HCT116 (cell line): ENCODE results near the gene DNHD1. TPM values are rescaled to one million over a fixed set of nuclear protein-coding genes. Genes with fewer than 3 reads are reported as not detected.

Source experiments
- ATAC-seq: fragments of 200-7000 bp; cut with Tn5 transposase; 2 replicates; pipeline ENCODE4 v1.9.1; 2020; ENCODE audit warnings: mild to moderate bottlenecking, moderate library complexity
- BruUV-seq: library from RNA; stranded (reverse); fragments of 400-500 nt; replicated peaks from 2 replicates; lab custom pipeline; 2021; lab: Mats Ljungman, UMichigan
- CTCF ChIA-PET: fragments of 300-600 bp; sonication (Branson Sonifier 250); formaldehyde crosslinking; loops from one replicate; lab custom pipeline; 2021; ENCODE audit warnings: antibody characterized with exemption; lab: Charles Lee
- POLR2A ChIA-PET: fragments of 300-600, 350-600 bp; sonication (Branson Sonifier 250); formaldehyde crosslinking; loops from one replicate; lab custom pipeline; 2021; ENCODE audit warnings: antibody characterized with exemption; lab: Charles Lee
- RAD21 ChIA-PET, 2 experiments: fragments of 300-600 bp; sonication (Branson Sonifier 250); formaldehyde crosslinking; loops; one replicate each; lab custom pipeline; 2023; ENCODE audit warnings: low total read pairs in 2 of 2; ENCODE audit not compliant: uncharacterized antibody in 2 of 2, unreplicated experiment in 2 of 2, low non-redundant PET in 1 of 2; lab: Charles Lee
- DNase-seq: peaks from one replicate; pipeline ENCODE4 v3.0.0-alpha.2; 2010; ENCODE audit warnings: low read depth, low spot score
- H2AFZ ChIP-seq: fragments of 200-600 bp; shearing (Covaris generic), sonication (generic); 2 replicates; pipeline ENCODE4 v1.6.1; 2017; ENCODE audit warnings: low read depth, mixed run types, mixed read lengths, antibody characterized with exemption, low read length; ENCODE audit not compliant: poor library complexity, severe bottlenecking
- H3K27ac ChIP-seq: 2 replicates; pipeline ENCODE4 v1.5.1; 2012; ENCODE audit warnings: low read depth, low read length
- H3K27me3 ChIP-seq: fragments of 200-600 bp; sonication (generic); 2 replicates; pipeline ENCODE4 v1.6.1; 2016; ENCODE audit warnings: mixed run types, low read length, mixed read lengths; ENCODE audit not compliant: insufficient read depth
- H3K36me3 ChIP-seq, 2 experiments: fragments of 200-500 bp in 1 of 2; fragments of 200-600 bp in 1 of 2; sonication (Bioruptor generic) in 1 of 2; sonication (generic) in 1 of 2; 2 replicates each; pipeline versions ENCODE4 v1.5.1 to v1.6.1; 2014 to 2016; ENCODE audit warnings: low read length in 2 of 2, inconsistent platforms in 1 of 2, mixed read lengths in 1 of 2, mixed run types in 1 of 2; ENCODE audit not compliant: insufficient read depth in 2 of 2, control insufficient read depth in 1 of 2
- H3K4me1 ChIP-seq, 2 experiments: fragments of 200-600 bp in 1 of 2; sonication (generic) in 1 of 2; 2 replicates each; pipeline versions ENCODE4 v1.5.1 to v1.6.1; 2012 to 2017; ENCODE audit warnings: low read length in 2 of 2, inconsistent platforms in 1 of 2, mild to moderate bottlenecking in 1 of 2, mixed read lengths in 1 of 2, mixed run types in 1 of 2, moderate library complexity in 1 of 2; ENCODE audit not compliant: insufficient read depth in 2 of 2, control insufficient read depth in 1 of 2
- H3K4me2 ChIP-seq: fragments of 200-600 bp; sonication (generic); 2 replicates; pipeline ENCODE4 v1.6.1; 2017; ENCODE audit warnings: mixed run types, low read length, mixed read lengths
- H3K4me3 ChIP-seq, 2 experiments: fragments of 200-600 bp in 1 of 2; sonication (generic) in 1 of 2; replicated peaks in 1 of 2; 2 replicates each; pipeline ENCODE4 v1.5.1; 2011 to 2016; ENCODE audit warnings: low read length in 2 of 2, control low read depth in 1 of 2, low read depth in 1 of 2, mild to moderate bottlenecking in 1 of 2, mixed read lengths in 1 of 2, mixed run types in 1 of 2
- H3K79me2 ChIP-seq: fragments of 200-600 bp; sonication (generic); 2 replicates; pipeline ENCODE4 v1.6.1; 2017; ENCODE audit warnings: mild to moderate bottlenecking, mixed run types, low read length, moderate library complexity, mixed read lengths; ENCODE audit not compliant: insufficient read depth
- H3K9ac ChIP-seq: fragments of 200-600 bp; sonication (generic); 2 replicates; pipeline ENCODE4 v1.6.1; 2016; ENCODE audit warnings: low read length, mixed read lengths
- H3K9me2 ChIP-seq: fragments of 200-600 bp; sonication (generic), shearing (Covaris generic); 2 replicates; pipeline ENCODE4 v1.6.1; 2017; ENCODE audit warnings: mixed run types, mild to moderate bottlenecking, moderate library complexity; ENCODE audit not compliant: insufficient read depth
- H3K9me3 ChIP-seq, 2 experiments: fragments of 200-500 bp in 1 of 2; fragments of 200-600 bp in 1 of 2; sonication (Bioruptor generic) in 1 of 2; sonication (generic) in 1 of 2; 2 replicates each; pipeline ENCODE4 v1.6.1; 2014 to 2017; ENCODE audit warnings: low read length in 2 of 2, mixed read lengths in 2 of 2, inconsistent platforms in 1 of 2, low read depth in 1 of 2, mild to moderate bottlenecking in 1 of 2, mixed run types in 1 of 2, moderate library complexity in 1 of 2; ENCODE audit not compliant: control insufficient read depth in 1 of 2, insufficient read depth in 1 of 2
- H4K20me1 ChIP-seq: fragments of 200-600 bp; sonication (generic), shearing (Covaris generic); 2 replicates; pipeline ENCODE4 v1.6.1; 2017; ENCODE audit warnings: mixed run types, mild to moderate bottlenecking, moderate library complexity; ENCODE audit not compliant: insufficient read depth
- CBX3 ChIP-seq: IDR thresholded peaks from 2 replicates; pipeline ENCODE4 v1.6.1; 2012; ENCODE audit warnings: low read depth
- CEBPB ChIP-seq: IDR thresholded peaks from 2 replicates; pipeline ENCODE4 v1.6.1; 2012; ENCODE audit warnings: low read depth
- JUND ChIP-seq: IDR thresholded peaks from 2 replicates; pipeline ENCODE4 v1.6.1; 2012
- RAD21 ChIP-seq: IDR thresholded peaks from 2 replicates; pipeline ENCODE4 v1.6.1; 2012; ENCODE audit warnings: low read depth, mild to moderate bottlenecking
- intact Hi-C: fragments of 100-400 bp; cut with micrococcal nuclease; formaldehyde crosslinking; loops from 2 replicates; pipeline ENCODE4 v1.10.0; 2022
- total RNA-seq: library from RNA; stranded (reverse); gene quantifications from one replicate; pipeline ENCODE4 v1.2.1, GENCODE V29; 2021; ENCODE audit not compliant: unreplicated experiment
- TF ChIP-seq, protein P1 (sequence below): IDR thresholded peaks from 2 replicates; pipeline ENCODE4 v1.6.1; 2011; ENCODE audit warnings: mild to moderate bottlenecking, low read length, moderate library complexity; ENCODE audit not compliant: insufficient replicate concordance; ENCODE audit errors: extremely low read depth
- TF ChIP-seq, protein P2 (sequence below), 3 experiments: fragments of 200-600 bp in 1 of 3; sonication (generic) in 1 of 3; IDR thresholded peaks in 2 of 3; conservative IDR thresholded peaks in 1 of 3; 2 replicates each; pipeline ENCODE4 v1.5.1; 2012 to 2017; ENCODE audit warnings: low read depth in 2 of 3, low read length in 2 of 3, antibody characterized with exemption in 1 of 3, borderline replicate concordance in 1 of 3, control low read depth in 1 of 3, mild to moderate bottlenecking in 1 of 3, mixed read lengths in 1 of 3, mixed run types in 1 of 3, moderate library complexity in 1 of 3; ENCODE audit not compliant: insufficient read depth in 1 of 3
- TF ChIP-seq, protein P3 (sequence below): IDR thresholded peaks from 2 replicates; pipeline ENCODE4 v1.6.1; 2012; ENCODE audit warnings: low read depth
- TF ChIP-seq, protein P4 (sequence below): IDR thresholded peaks from 2 replicates; pipeline ENCODE4 v1.6.1; 2012
- TF ChIP-seq, protein P5 (sequence below): IDR thresholded peaks from 2 replicates; pipeline ENCODE4 v1.6.1; 2012

The DNHD1 gene
- total RNA-seq, 1 experiment from 2014 or later, result 8.0 TPM

DNA sequence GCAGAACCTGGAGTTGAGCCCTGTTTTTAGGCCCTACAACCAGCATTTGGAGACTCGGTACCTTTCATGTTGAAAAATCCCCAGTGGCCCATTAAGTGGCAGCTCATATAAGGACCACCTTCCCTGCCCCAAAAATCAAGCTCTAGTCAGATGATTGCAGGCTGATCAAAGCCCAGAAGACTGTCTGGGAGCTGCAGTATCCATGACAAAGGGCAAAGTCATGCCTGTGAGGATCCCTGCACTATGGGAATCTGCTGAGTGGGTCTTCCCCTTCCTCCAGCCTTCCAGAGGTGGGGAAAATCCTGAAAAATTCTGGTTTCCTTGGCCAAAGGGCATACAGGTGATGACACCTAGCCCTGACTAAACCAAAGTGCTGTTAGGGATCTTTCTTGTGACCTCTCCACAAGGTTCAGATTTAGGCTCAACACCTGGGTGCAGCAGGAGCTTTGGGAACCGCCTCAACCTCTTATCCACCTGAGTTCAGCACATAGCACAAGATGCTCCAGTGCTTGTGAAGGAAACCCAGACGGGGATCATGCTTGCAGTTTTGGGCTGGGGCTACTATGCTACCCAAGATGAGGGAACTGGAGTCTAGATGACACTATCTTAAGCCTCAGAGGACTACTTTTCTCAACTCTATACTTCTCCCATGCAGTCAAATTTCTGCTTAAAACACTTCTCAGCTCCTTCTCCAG is 22.1 kb upstream of the DNHD1 start (continued):
- TF ChIP-seq, protein P1, sequence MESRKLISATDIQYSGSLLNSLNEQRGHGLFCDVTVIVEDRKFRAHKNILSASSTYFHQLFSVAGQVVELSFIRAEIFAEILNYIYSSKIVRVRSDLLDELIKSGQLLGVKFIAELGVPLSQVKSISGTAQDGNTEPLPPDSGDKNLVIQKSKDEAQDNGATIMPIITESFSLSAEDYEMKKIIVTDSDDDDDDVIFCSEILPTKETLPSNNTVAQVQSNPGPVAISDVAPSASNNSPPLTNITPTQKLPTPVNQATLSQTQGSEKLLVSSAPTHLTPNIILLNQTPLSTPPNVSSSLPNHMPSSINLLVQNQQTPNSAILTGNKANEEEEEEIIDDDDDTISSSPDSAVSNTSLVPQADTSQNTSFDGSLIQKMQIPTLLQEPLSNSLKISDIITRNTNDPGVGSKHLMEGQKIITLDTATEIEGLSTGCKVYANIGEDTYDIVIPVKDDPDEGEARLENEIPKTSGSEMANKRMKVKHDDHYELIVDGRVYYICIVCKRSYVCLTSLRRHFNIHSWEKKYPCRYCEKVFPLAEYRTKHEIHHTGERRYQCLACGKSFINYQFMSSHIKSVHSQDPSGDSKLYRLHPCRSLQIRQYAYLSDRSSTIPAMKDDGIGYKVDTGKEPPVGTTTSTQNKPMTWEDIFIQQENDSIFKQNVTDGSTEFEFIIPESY, result no peak
- TF ChIP-seq JUND, result no peak

DNA sequence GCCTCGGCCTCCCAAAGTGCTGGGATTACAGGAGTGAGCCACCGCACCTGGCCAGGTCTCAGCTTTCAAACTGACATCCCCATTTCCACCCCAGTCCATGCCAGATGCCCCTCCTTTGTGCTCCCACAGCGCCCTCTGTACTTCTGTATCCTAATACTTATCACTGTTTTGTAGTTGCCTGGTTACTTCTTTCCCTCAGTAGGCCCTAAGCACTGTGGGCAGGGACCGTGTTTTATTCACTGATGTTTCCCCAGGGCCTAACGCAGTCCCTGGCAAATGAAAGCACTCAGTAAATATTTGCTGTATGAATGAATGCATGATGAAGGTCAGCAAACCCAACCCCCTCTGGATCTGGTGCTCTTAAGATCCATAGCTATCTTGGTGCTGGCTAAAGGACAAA is 21.1 kb upstream of the DNHD1 start:
- H3K9ac ChIP-seq, result no peak overlapping the region
- intact Hi-C loops, result no loop called here
- H3K9me2 ChIP-seq, result no peaks in the 10 kb centered on the region
- no TSS peak for BruUV-seq
- H2AFZ ChIP-seq, result no peak overlapping the region
- H4K20me1 ChIP-seq, result no peaks in the 10 kb centered on the region; the same call in 1 of the 2 replicates
- H3K36me3 ChIP-seq, result peaks cover 8 to 34% of the 10 kb centered on the region in 2 experiments; a peak in 2 of 4 replicates
- CTCF ChIA-PET, result interaction anchor here (0.7 to 1.8 kb wide), 5 partner anchors 29 to 113 kb away, joined by 3 to 6 read pairs (median 3); no protein-coding TSS in a partner anchor
- TF ChIP-seq, protein P2, sequence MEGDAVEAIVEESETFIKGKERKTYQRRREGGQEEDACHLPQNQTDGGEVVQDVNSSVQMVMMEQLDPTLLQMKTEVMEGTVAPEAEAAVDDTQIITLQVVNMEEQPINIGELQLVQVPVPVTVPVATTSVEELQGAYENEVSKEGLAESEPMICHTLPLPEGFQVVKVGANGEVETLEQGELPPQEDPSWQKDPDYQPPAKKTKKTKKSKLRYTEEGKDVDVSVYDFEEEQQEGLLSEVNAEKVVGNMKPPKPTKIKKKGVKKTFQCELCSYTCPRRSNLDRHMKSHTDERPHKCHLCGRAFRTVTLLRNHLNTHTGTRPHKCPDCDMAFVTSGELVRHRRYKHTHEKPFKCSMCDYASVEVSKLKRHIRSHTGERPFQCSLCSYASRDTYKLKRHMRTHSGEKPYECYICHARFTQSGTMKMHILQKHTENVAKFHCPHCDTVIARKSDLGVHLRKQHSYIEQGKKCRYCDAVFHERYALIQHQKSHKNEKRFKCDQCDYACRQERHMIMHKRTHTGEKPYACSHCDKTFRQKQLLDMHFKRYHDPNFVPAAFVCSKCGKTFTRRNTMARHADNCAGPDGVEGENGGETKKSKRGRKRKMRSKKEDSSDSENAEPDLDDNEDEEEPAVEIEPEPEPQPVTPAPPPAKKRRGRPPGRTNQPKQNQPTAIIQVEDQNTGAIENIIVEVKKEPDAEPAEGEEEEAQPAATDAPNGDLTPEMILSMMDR (IDR thresholded peaks at IDR 0.05 in 2 of 3, conservative IDR thresholded peaks at IDR 0.05 in 1 of 3; ENCODE audit: borderline replicate concordance in 1 of 3, insufficient read depth in 1 of 3, low read depth in 2 of 3, low read length in 2 of 3), result peak in 2 of 3 experiments; percentile 15 to 18; a peak in 1 of 6 replicates
- TF ChIP-seq CBX3 (no peak), RAD21 (no peak), CEBPB (no peak)
- TF ChIP-seq, protein P3, sequence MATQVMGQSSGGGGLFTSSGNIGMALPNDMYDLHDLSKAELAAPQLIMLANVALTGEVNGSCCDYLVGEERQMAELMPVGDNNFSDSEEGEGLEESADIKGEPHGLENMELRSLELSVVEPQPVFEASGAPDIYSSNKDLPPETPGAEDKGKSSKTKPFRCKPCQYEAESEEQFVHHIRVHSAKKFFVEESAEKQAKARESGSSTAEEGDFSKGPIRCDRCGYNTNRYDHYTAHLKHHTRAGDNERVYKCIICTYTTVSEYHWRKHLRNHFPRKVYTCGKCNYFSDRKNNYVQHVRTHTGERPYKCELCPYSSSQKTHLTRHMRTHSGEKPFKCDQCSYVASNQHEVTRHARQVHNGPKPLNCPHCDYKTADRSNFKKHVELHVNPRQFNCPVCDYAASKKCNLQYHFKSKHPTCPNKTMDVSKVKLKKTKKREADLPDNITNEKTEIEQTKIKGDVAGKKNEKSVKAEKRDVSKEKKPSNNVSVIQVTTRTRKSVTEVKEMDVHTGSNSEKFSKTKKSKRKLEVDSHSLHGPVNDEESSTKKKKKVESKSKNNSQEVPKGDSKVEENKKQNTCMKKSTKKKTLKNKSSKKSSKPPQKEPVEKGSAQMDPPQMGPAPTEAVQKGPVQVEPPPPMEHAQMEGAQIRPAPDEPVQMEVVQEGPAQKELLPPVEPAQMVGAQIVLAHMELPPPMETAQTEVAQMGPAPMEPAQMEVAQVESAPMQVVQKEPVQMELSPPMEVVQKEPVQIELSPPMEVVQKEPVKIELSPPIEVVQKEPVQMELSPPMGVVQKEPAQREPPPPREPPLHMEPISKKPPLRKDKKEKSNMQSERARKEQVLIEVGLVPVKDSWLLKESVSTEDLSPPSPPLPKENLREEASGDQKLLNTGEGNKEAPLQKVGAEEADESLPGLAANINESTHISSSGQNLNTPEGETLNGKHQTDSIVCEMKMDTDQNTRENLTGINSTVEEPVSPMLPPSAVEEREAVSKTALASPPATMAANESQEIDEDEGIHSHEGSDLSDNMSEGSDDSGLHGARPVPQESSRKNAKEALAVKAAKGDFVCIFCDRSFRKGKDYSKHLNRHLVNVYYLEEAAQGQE, result no peak
- TF ChIP-seq, protein P4, sequence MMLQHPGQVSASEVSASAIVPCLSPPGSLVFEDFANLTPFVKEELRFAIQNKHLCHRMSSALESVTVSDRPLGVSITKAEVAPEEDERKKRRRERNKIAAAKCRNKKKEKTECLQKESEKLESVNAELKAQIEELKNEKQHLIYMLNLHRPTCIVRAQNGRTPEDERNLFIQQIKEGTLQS, result no peak
- TF ChIP-seq, protein P5, sequence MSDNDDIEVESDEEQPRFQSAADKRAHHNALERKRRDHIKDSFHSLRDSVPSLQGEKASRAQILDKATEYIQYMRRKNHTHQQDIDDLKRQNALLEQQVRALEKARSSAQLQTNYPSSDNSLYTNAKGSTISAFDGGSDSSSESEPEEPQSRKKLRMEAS, result no peak
- no peak overlapping the region for H3K4me2 ChIP-seq
- no peaks in the 10 kb centered on the region for H3K9me3 ChIP-seq
- POLR2A ChIA-PET, result interaction anchor here (0.7 to 0.8 kb wide), 2 partner anchors 8 to 869 kb away, joined by 3 to 4 read pairs; no protein-coding TSS in a partner anchor
- H3K79me2 ChIP-seq, result peaks cover 25% of the 10 kb centered on the region
- DNase-seq, result no peak
- RAD21 ChIA-PET, result interaction anchor here in 1 of 2 experiments (1.2 kb wide), 1 partner anchor 86 kb away, joined by 5 read pairs; the partner anchor contains the start of gene SMPD1
- H3K4me3 ChIP-seq, result no peak overlapping the region
- no peak for ATAC-seq
- H3K27ac ChIP-seq, result no peak overlapping the region
- H3K4me1 ChIP-seq, result peaks cover 9 to 33% of the 10 kb centered on the region in 2 experiments; a peak in 3 of 4 replicates
- no peaks in the 10 kb centered on the region for H3K27me3 ChIP-seq
